Measurements from ENCODE around the gene ZNF407. TPM values are rescaled to one million over a fixed set of nuclear protein-coding genes. Genes with fewer than 3 reads are reported as not detected.
A peak's percentile ranks its signal among the peaks of the same experiment; 100 is the strongest.
"Not testable (repeated sequence)": the region's sequence is repeated elsewhere in the genome, so short reads cannot be mapped to it uniquely, and the experiment has no call there.

The ZNF407 gene, protein sequence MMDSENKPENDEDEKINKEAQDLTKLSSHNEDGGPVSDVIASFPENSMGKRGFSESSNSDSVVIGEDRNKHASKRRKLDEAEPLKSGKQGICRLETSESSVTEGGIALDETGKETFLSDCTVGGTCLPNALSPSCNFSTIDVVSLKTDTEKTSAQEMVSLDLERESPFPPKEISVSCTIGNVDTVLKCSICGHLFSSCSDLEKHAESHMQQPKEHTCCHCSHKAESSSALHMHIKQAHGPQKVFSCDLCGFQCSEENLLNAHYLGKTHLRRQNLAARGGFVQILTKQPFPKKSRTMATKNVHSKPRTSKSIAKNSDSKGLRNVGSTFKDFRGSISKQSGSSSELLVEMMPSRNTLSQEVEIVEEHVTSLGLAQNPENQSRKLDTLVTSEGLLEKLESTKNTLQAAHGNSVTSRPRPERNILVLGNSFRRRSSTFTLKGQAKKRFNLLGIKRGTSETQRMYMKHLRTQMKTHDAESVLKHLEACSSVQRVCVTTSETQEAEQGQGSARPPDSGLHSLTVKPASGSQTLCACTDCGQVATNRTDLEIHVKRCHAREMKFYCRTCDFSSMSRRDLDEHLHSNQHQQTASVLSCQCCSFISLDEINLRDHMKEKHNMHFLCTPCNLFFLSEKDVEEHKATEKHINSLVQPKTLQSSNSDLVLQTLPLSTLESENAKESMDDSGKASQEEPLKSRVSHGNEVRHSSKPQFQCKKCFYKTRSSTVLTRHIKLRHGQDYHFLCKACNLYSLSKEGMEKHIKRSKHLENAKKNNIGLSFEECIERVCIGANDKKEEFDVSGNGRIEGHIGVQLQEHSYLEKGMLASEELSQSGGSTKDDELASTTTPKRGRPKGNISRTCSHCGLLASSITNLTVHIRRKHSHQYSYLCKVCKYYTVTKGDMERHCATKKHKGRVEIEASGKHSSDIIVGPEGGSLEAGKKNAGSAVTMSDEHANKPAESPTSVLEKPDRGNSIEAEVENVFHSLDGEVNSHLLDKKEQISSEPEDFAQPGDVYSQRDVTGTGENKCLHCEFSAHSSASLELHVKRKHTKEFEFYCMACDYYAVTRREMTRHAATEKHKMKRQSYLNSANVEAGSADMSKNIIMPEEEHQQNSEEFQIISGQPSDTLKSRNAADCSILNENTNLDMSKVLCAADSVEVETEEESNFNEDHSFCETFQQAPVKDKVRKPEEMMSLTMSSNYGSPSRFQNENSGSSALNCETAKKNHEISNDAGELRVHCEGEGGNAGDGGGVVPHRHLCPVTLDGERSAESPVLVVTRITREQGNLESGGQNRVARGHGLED (N-terminal part only)
- total RNA-seq = 31.4 TPM

DNA sequence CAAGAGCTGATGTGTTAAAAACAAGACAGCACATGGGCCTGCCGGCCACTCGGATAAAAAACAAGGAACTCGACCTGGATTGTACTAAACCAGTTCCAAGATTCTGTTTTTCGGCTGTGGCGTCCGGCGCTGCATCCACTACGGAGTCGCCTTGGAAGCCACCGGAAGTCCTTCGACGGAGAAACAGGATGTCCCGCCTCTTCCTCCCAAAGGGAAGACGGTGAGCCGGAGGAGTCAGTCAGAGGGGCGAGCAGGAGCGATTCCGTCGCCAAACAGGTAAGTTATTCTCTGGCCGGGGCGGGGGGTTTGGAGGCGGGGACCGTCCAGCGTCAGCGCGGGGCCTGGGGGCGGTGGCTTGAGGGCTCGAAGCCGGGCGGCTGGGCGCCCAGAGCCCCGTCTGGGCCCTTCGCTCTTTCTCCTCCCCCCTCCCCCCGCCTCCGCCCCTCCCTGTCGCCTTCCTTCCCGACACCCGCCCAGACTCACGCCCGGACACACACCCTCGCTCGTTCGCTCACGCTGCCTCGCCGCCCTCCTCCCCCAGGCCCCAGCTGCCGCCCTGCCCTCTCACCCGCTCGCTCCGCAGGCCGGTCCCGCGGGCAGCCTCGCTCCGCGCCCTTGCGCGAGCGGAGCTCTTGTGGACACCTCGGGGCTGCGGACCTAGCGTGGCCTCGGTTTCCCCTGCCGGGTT is at the start of gene ZNF407:
Gene ZNF407, plus strand, starts transcription at position 209 of the 688 bp plus-strand sequence. CDS start 33,150 bp downstream, outside the sequence.
- DNase-seq = peak; percentile 85

DNA sequence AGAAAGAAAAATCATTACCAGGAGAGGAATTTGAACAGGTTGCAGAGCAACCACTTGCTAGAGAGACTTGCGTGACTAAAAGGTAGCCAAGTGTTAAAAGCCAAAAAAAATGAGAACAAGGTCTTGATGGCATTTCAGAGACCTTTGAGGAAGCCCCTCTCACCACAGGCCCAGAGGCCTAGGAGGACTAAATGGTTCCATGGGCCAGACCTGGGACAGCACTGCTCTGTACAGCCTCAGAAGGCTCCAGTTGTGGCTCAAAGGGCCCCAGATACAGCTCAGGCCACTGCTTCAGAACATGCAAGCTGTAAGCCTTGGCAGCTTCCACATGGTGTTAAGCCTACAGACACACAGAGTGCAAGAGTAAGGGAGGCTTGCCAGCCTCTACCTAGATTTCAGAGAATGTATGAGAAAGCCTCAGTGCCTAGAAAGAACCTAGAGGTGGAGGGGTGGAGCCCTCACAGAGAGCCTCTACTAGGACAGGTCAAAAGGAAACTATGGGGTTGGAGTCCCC is 48.0 kb upstream of the ZNF407 start:
- no peak for DNase-seq

DNA sequence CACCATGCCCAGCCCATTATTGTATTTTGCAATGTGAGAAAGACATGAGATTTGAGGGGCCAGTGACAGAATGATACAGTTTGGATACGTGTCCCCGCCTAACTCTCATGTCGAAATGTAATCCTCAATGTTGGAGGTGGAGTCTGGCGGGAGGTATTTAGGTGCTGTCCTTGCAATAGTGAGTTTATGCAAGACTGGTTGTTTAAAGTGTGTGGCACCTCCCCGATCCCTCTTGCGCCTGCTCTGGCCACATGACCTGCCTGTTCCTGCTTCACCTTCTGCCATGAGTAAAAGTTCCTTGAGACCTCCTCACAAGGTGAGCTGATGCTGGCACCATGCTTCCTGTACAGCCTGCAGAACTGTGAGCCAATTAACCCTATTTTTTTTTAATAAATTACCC is 46.8 kb upstream of the ZNF407 start:
- no peak for DNase-seq

DNA sequence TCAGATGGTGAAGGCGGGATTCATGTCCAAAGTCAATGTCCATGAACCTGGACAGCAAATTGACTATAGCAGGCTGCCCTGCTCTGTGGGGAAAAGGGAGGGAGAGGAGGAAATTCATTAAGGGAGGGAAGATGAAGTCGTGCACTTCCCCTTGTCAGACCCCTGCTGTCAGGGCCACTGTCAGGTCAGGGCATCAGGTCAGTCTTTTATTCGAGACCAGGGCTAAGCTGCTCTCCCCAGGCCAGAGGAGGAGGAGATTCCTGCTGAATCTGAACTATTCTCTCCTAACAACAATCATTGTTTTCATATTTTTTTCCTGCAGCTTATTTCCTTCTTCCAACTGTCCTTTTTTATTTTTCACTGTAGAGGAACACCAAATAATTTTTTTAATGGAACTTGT is 46.2 kb upstream of the ZNF407 start:
- DNase-seq = no peak

DNA sequence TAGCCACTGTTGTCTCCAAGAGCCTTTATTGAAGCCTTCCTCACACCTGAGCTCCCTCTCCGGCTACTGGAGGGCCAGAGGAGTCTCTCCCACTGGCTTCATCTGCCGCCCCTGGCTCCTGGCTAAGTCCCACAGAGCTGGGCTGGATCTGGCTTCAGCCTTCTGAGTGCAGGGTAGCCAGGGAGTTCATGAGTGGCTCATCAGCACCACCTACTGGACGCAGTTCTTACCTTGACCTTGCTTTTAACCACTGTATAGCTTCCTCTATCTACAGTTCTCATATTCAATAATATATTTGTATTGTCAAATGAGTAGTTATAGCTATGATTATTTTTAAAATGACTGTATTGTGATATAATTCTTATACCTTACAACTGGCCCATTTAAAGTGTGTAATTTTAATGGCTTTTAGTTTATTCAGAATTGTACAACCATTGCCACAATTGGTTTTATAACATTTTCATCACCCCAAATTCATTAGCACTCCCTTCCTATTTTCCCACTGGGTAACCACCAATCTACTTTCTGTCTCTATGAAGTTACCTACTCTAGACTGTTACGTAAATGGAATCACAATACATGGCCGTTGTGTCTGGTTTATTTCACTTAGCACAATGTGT is 45.6 kb upstream of the ZNF407 start:
- peak; percentile 57 for DNase-seq

DNA sequence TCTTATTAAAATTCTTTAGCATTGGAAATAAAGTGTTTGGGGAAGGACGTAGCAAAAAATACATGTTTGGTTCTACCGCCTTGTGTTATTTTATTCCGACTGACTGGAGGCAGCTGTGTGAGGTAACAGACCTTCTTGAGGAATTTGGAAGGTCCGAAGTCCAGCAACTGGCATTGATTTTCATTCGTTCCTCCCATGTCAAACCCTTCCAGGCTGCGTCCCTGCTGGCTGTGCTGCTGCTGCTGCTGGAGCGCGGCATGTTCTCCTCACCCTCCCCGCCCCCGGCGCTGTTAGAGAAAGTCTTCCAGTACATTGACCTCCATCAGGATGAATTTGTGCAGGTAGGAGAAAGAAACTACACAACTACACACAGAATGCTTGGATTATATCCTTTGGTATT is 41.5 kb upstream of the ZNF407 start:
- no peak for DNase-seq

DNA sequence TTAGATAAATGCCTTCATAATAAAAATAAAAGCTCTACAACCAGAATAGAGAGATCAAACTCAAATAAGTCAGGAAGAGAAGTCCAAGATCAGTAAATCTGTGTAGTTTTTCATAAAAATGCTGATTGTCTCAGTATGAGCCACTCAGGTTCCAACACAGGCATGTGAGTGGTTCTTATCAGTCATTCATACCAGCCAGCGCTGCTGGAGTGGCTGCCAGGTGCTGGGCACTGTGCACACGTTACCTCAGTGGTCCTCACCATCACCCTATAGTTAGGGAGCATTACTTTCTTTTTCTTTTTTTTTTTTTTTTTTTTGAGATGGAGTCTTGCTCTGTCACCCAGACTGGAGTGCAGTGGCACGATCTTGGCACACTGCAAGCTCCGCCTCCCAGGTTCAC is 39.6 kb upstream of the ZNF407 start:
- no peak for DNase-seq

DNA sequence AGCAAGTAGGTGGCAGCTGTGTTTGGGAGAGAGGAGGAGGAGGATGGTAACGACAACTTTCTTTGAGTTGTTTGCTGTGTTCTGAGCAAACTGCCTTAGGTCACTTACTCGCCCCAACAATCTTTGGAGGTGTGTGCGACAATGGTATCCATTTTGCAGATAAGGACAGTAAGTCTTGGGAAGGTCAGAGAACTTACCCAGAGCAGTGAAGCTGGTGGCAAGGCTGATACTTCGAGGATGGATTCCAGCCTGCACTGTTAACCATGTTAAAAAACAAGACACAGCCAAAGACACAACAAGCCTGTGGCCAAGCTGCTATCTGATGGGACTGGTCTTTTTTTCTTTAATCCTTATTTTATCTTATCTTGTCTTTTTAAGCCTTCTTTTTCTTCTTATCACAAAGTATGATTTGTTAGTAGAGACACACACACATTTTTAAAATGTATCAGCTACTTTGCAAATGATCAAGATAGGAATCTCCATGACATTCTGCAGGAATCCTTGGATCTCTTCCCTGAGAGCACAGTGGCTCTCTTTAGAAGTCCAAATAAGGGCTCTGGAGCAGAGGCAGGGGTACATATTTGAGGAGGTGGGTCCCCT is 35.4 kb upstream of the ZNF407 start:
- no peak for DNase-seq

DNA sequence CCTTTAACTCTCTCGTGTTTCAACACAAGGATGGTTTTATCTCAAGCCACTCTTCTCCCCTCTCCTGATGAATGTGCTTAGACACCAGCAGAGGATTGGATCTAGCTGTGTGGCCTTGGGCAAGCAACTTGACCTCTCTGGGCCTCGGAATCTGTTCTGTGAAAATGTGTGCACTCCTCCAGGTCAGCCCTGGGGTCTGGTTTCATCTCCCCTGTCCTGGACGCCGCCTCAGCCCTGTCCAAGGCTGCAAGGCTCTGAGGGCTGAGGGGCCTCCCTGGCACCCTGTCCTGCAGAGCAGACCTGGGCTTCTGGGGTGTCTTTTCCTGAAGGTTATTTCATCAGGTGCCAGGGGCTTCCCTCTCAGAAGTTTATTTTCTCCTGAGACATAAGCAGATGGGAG is 34.9 kb upstream of the ZNF407 start:
- no peak for DNase-seq

DNA sequence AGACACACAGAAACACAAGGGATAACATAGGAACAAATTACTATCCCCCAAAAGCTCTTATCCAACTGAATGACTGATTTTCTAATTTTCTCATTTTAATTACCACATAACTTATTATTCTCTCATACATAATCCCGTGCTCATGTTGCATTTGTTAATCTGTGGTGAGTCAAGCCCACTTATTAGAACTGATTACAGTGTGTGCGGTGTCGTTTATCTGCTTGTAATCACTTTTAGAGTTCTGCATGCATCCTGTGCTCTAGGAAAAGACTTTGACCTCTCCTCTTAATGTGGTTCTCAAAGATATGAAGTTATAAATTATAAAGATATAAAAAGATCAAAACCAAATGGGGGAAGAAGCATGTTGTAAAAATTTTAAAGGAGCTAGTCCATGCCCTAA is 33.7 kb upstream of the ZNF407 start:
- DNase-seq = no peak

DNA sequence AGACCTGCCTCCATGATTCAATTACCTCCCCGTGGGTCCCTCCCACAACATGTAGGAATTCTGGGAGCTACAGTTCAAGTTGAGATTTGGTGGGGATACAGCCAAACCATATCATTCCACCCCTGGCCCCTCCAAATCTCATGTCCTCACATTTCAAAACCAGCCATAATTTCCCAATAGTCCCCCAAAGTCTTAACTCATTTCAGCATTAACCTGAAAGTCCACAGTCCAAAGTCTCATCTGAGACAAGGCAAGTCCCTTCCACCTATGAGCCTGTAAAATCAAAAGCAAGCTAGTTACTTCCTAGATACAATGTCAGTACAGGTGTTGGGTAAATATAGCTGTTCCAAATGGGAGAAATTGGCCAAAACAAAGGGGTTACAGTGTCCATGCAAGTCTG is 32.5 kb upstream of the ZNF407 start:
- not testable (repeated sequence) for DNase-seq

DNA sequence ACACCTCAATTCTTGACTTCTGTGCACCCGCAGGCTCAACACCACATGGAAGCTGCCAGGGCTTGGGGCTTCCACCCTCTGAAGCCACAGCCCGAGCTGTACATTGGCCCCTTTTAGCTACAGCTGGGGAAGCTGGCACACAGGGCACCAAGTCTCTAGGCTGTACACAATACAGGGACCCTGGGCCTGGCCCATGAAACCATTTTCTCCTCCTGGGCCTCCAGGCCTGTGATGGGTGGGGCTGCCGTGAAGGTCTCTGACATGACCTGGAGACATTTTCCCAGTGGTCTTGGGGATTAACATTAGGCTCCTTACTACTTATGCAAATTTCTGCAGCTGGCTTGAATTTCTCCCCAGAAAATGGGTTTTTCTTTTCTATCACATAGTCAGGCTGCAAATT is 31.7 kb upstream of the ZNF407 start:
- DNase-seq = not testable (repeated sequence)

DNA sequence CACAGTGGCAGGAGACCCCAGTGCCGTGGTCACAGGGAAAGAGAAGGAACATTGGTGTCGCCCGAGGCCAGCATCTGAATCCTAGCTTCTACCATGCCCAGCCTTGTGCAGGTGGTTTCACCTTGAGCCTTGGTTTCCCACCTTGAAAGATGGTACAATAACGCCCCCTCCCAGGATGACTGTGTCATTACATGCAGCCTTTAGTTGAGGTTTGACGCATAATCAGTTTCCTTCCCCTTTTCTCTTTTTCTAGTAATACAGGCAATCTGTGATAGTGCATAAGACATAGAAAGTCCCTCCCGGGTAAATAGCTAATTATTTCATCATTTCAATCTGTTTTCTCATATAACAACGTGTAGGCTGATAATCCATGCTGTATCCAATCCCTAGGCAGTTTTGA is 29.8 kb upstream of the ZNF407 start:
- no peak for DNase-seq

DNA sequence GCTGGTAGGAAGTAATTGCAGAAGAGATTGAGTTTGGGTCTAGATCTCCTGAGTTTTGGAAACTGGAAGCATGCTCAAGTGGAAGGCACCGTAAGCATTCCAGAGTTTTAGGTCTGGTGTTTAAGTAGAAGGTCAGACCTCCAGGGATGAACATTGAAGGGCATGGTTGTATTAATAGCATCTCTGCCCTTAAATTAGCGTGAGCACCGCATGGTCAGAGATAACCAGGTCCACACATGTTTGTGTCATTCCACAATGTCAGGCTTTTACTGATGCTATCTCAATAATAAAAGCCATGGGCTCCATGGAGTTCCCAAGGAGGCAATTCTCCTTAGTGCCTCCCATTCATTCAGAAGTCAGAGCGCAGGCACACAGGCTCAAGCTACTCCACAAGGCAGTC is 28.3 kb upstream of the ZNF407 start:
- no peak for DNase-seq

DNA sequence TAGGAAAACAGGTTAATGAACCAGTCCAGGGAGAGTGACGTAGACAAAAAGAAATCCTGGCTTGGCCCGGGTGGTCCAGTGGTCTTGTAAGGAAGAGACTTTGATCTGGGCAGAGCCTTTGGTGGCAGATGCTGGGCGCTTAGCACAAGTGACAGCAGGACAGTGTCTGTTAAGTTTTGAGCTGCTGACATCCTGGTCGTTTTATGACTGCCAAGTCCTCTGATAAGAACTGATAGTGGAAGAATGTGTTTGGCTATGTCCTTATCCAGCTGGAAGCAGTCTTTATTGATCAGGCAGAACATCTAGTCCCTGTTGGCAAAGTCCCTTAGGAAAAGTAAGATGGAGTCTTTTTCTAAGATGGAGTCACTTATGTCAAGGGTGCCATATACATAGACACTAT is 27.4 kb upstream of the ZNF407 start:
- DNase-seq = no peak

DNA sequence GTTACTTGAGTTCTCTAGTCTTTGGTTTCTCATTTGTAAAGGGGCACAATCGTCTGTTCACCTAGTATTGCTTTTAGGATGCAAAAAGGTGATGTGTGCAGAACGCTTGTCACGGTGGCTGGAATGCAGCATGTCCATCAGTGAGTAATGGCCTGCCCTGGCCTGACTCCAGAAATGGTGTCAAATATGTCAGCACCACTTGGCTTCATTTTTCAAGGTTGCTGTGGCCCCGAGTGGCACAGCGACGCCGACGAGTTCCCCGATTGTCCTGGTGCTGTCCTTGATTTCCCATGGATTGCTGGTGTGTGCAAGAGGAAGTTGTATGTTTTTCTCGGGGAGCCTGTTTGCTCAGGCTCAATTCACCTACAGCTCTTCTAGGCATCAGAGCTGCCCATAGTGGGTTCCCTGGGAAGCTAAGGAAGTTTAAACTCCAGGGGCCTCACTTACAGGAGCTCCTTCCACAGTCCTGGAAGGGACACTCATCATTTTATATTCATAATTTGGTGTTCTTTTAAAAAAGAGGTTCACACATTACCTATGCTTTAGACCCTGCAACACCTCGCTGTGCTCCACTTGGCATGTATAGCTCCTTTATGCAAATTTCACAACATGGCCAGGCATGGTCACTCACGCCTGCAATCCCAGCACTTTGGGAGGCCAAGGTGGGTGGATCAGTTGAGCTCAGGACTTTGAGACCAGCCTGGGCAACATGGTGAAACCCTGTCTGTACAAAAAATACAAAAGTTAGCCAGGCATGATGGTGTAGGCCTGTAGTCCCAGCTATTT is 25.6 kb upstream of the ZNF407 start:
- no peak for DNase-seq

DNA sequence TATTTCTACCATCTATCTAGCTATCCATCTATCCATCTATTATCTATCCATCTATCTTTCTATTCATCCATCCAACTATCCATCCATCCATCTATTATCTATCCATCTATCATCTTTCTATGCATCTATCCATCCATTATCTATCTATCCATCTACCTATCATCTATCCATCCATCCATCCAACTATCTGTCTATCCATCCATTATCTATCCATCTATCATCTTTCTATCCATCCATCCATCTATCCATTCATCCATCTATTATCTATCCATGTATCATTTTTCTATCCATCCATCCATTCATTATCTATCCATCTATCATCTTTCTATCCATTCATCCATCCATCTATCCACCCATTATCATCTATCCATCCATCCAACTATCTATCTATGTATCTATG is 24.6 kb upstream of the ZNF407 start:
- DNase-seq = no peak

DNA sequence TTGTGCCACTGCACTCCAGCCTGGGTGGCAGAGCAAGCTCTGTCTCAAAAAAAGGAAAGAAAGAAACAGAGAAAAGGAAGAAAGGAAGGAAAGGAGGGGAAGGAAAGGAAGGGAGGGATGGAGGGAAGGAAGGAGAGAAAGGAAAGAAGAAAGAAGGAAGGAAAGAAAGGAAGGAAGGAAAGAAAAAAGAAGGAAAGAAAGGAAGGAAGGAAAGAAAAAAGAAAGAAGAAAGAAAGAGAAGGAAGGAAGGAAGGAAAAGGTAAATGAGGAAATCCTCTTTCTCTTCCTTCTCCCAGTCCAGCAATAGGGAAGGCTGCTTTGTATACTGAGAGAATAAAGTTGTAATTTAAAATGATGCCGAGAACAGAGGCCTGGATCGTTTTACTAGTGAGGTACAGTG is 22.8 kb upstream of the ZNF407 start:
- no peak for DNase-seq

DNA sequence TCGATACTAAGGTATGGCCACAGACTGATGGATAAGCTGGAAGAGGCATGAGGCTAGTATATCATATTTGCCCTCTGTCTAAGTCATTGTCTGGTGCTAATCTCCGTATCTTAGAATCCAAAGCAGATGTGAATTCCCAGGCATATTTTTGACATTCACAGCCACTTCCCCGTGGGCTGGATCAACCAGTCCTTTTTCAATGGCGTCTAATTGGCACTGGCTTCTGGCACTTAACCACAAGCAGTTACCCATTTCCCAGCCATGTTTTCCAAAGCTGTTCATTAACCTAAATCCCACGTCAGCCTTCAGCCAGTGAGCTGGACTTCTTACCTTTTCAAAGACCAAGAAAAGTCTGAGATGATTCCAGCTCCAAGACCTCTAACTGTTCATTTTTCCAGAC is 20.7 kb upstream of the ZNF407 start:
- DNase-seq = no peak

DNA sequence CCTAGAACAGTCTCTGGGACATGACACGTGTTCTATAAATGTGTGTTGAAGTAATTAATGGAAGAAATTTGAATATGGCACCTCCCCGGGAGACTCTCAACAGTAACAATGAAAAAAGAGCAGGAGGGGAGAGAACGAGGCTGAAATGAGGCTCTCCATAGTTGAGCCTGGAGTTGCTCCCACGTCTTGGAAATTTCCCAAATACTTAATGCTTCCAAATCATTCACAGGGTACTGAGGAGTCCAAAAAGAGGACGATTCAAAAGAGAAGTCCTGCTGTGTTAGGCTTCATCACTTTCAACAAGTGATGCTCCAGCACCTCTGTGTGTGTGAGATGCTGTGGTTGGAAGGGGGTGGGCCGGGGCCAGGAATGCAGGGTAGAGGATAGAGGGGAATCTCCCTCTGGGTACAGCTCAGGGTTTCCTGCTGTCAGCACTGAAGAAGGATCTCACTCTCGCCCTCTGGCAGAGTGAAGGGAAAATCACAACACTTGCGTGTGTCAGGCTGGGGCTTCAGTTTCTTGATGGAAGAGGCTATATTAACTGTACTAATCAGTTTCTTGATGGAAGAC is 18.1 kb upstream of the ZNF407 start:
- DNase-seq = no peak

All from occipital lobe (tissue), 2 donors.